ENCODE measurements around the gene GPD2.

GPD2 gene

DNA sequence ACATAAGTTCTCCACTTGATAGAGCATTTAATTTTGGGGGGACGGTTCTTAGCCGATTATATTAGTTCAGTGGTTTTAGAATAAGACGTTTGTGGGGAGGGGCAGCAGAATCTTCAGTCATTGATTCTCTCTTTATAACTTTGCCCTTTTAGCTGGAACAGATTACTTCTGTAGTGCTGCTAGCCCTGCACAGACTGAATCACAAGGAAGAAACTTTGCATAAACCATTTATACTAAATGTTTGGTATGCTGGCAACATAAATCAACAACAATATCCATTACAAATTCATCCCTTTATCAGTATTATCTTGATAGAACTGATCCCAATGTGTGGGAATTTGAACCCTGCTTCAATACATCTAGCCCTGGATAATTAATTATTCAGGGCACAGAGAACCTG is 112.2 kb downstream of the GPD2 start:
- TF ChIP-seq ZNF654 (tag by site-specific recombination; IDR thresholded peaks at IDR 0.05; ENCODE audit: low read depth) = no peak
- no peak for TF ChIP-seq ZNF707 (tag by site-specific recombination; IDR thresholded peaks at IDR 0.05)
- no peak for TF ChIP-seq ZEB2 (tag by site-specific recombination; IDR thresholded peaks at IDR 0.05)
- TF ChIP-seq FEZF1 (tag by site-specific recombination; IDR thresholded peaks at IDR 0.05) = no peak
- no peak for TF ChIP-seq HOXA7 (CRISPR knock-in tag; IDR thresholded peaks at IDR 0.05; ENCODE audit: borderline replicate concordance)
- TF ChIP-seq ZBTB48 (tag by site-specific recombination; IDR thresholded peaks at IDR 0.05) = no peak
- no peak for TF ChIP-seq ZNF843 (tag by site-specific recombination; IDR thresholded peaks at IDR 0.05)
- ChIA-PET POLR2A (no interaction called here), CTCF (interaction anchor here (0.5 kb wide), 1 partner anchor 177 kb away, joined by 3 read pairs; no protein-coding TSS in a partner anchor)

DNA sequence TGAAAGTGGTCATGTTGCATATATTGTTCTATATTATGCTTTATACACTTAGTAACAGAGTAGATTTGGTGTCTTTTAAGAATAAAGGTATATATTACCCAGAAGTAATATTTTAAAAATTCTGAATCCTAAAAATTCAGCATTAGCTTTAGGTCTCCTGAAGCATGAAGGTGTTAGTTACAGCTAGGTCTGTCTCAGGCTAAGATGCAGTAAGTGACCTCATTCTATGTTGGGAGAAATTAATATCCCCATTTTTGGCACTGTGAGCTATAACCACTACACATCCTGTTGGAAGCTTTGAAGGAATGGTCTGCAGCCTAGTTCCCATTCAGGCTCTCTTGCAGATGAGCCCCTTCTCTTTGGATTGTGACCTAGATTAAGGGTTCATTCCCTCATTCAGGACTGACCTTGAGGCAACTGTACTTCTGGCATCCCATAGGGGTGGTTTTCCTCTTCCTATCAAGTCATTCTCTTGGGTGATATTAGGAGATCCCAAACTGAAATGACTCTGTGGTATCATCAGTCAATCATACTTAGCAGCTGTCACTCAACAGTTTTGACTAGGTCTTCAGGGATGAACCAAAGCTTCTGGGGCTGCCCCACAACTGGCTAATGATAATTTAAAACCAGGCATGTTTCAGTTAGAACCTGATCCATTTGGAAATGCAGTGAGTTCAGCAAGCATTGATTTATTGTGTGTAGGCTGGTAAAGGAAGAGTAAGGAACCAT is 117.7 kb downstream of the GPD2 start:
- ChIA-PET CTCF (no interaction called here), POLR2A (no interaction called here)
- TF ChIP-seq ZNF354C (tag by site-specific recombination; IDR thresholded peaks at IDR 0.05; ENCODE audit: borderline replicate concordance, low read depth) (no peak), ZNF677 (tag by site-specific recombination; IDR thresholded peaks at IDR 0.05) (no peak), ZFP3 (tag by site-specific recombination; IDR thresholded peaks at IDR 0.05; ENCODE audit: low read depth) (no peak), ZNF658 (tag by site-specific recombination; IDR thresholded peaks at IDR 0.05) (no peak), ZNF214 (tag by site-specific recombination; IDR thresholded peaks at IDR 0.05; ENCODE audit: borderline replicate concordance) (no peak), ZNF664 (tag by site-specific recombination; IDR thresholded peaks at IDR 0.05) (no peak), WT1 (tag by site-specific recombination; IDR thresholded peaks at IDR 0.05) (no peak), ZNF292 (tag by site-specific recombination; IDR thresholded peaks at IDR 0.05; ENCODE audit: borderline replicate concordance, low read depth) (no peak), ZNF529 (tag by site-specific recombination; IDR thresholded peaks at IDR 0.05; ENCODE audit: insufficient replicate concordance) (no peak), SALL2 (tag by site-specific recombination; IDR thresholded peaks at IDR 0.05; ENCODE audit: borderline replicate concordance) (no peak), ZNF391 (tag by site-specific recombination; IDR thresholded peaks at IDR 0.05; ENCODE audit: borderline replicate concordance, low read depth) (no peak), OSR2 (tag by site-specific recombination; IDR thresholded peaks at IDR 0.05) (no peak), ZNF624 (tag by site-specific recombination; IDR thresholded peaks at IDR 0.05) (no peak), HOXC10 (CRISPR knock-in tag; IDR thresholded peaks at IDR 0.05) (no peak), ZNF138 (tag by site-specific recombination; IDR thresholded peaks at IDR 0.05; ENCODE audit: borderline replicate concordance) (no peak)
- TF ChIP-seq, protein P1, sequence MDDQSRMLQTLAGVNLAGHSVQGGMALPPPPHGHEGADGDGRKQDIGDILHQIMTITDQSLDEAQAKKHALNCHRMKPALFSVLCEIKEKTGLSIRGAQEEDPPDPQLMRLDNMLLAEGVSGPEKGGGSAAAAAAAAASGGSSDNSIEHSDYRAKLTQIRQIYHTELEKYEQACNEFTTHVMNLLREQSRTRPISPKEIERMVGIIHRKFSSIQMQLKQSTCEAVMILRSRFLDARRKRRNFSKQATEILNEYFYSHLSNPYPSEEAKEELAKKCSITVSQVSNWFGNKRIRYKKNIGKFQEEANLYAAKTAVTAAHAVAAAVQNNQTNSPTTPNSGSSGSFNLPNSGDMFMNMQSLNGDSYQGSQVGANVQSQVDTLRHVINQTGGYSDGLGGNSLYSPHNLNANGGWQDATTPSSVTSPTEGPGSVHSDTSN (CRISPR knock-in tag; IDR thresholded peaks at IDR 0.05) = no peak
- TF ChIP-seq, protein P2, sequence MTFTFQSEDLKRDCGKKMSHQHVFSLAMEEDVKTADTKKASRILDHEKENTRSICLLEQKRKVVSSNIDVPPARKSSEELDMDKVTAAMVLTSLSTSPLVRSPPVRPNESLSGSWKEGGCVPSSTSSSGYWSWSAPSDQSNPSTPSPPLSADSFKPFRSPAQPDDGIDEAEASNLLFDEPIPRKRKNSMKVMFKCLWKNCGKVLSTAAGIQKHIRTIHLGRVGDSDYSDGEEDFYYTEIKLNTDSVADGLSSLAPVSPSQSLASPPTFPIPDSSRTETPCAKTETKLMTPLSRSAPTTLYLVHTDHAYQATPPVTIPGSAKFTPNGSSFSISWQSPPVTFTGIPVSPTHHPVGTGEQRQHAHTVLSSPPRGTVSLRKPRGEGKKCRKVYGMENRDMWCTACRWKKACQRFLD (tag by site-specific recombination; IDR thresholded peaks at IDR 0.05) = no peak
- TF ChIP-seq, protein P3, sequence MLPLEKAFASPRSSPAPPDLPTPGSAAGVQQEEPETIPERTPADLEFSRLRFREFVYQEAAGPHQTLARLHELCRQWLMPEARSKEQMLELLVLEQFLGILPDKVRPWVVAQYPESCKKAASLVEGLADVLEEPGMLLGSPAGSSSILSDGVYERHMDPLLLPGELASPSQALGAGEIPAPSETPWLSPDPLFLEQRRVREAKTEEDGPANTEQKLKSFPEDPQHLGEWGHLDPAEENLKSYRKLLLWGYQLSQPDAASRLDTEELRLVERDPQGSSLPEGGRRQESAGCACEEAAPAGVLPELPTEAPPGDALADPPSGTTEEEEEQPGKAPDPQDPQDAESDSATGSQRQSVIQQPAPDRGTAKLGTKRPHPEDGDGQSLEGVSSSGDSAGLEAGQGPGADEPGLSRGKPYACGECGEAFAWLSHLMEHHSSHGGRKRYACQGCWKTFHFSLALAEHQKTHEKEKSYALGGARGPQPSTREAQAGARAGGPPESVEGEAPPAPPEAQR (tag by site-specific recombination; IDR thresholded peaks at IDR 0.05) = no peak
- TF ChIP-seq, protein P4, sequence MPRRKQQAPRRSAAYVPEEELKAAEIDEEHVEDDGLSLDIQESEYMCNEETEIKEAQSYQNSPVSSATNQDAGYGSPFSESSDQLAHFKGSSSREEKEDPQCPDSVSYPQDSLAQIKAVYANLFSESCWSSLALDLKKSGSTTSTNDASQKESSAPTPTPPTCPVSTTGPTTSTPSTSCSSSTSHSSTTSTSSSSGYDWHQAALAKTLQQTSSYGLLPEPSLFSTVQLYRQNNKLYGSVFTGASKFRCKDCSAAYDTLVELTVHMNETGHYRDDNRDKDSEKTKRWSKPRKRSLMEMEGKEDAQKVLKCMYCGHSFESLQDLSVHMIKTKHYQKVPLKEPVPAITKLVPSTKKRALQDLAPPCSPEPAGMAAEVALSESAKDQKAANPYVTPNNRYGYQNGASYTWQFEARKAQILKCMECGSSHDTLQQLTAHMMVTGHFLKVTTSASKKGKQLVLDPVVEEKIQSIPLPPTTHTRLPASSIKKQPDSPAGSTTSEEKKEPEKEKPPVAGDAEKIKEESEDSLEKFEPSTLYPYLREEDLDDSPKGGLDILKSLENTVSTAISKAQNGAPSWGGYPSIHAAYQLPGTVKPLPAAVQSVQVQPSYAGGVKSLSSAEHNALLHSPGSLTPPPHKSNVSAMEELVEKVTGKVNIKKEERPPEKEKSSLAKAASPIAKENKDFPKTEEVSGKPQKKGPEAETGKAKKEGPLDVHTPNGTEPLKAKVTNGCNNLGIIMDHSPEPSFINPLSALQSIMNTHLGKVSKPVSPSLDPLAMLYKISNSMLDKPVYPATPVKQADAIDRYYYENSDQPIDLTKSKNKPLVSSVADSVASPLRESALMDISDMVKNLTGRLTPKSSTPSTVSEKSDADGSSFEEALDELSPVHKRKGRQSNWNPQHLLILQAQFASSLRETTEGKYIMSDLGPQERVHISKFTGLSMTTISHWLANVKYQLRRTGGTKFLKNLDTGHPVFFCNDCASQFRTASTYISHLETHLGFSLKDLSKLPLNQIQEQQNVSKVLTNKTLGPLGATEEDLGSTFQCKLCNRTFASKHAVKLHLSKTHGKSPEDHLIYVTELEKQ (tag by site-specific recombination; IDR thresholded peaks at IDR 0.05; ENCODE audit: borderline replicate concordance) = no peak
- TF ChIP-seq, protein P5, sequence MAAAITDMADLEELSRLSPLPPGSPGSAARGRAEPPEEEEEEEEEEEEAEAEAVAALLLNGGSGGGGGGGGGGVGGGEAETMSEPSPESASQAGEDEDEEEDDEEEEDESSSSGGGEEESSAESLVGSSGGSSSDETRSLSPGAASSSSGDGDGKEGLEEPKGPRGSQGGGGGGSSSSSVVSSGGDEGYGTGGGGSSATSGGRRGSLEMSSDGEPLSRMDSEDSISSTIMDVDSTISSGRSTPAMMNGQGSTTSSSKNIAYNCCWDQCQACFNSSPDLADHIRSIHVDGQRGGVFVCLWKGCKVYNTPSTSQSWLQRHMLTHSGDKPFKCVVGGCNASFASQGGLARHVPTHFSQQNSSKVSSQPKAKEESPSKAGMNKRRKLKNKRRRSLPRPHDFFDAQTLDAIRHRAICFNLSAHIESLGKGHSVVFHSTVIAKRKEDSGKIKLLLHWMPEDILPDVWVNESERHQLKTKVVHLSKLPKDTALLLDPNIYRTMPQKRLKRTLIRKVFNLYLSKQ (tag by site-specific recombination; IDR thresholded peaks at IDR 0.05; ENCODE audit: borderline replicate concordance) = no peak

More for the DNA sequence above, 112.2 kb downstream of the GPD2 start:
- Histone ChIP-seq H3K27ac (ENCODE audit: extremely low read depth, low read depth, low read length) (no peak overlapping the region), H3K9me3 (ENCODE audit: control insufficient read depth, insufficient read depth, low read depth, low read length) (no peaks in the 10 kb centered on the region), H3K4me1 (ENCODE audit: control insufficient read depth, insufficient read depth, low read length) (no peaks in the 10 kb centered on the region), H3K36me3 (ENCODE audit: control insufficient read depth in 2 of 2, insufficient read depth in 1 of 2, low read length in 2 of 2) (peaks cover 0 to 4% of the 10 kb centered on the region in 2 experiments; a peak in 1 of 3 replicates), H3K4me3 (ENCODE audit: low read depth, low read length) (no peak overlapping the region)

More for the DNA sequence above, 117.7 kb downstream of the GPD2 start:
- Histone ChIP-seq H3K9me3 (ENCODE audit: control insufficient read depth, insufficient read depth, low read depth, low read length) (no peaks in the 10 kb centered on the region), H3K36me3 (ENCODE audit: control insufficient read depth in 2 of 2, insufficient read depth in 1 of 2, low read length in 2 of 2) (peaks cover 0 to 15% of the 10 kb centered on the region in 2 experiments; a peak in 1 of 3 replicates), H3K4me1 (ENCODE audit: control insufficient read depth, insufficient read depth, low read length) (no peaks in the 10 kb centered on the region), H3K27ac (ENCODE audit: extremely low read depth, low read depth, low read length) (no peak overlapping the region), H3K4me3 (ENCODE audit: low read depth, low read length) (no peak overlapping the region)
